Breast epithelium (tissue), 4 donors: ENCODE data around the gene OTUD1. TPM values are rescaled to one million over a fixed set of nuclear protein-coding genes. Genes with fewer than 3 reads are reported as not detected.

Experiments
- DNase-seq, 2 donors: peaks; one replicate each; pipeline ENCODE4 v3.0.0-alpha.2; 2019; ENCODE audit warnings: low spot score in 2 of 2
- H3K27ac ChIP-seq, 2 donors: fragments of 200-600 bp; sonication (generic) in 1 of 2; one replicate each; pipeline ENCODE4 v1.5.1; 2016 to 2019; ENCODE audit warnings: mild to moderate bottlenecking in 1 of 2
- H3K27me3 ChIP-seq, 2 donors: fragments of 200-600 bp; sonication (generic) in 1 of 2; one replicate each; pipeline versions ENCODE4 v1.5.1 to v1.6.0; 2017 to 2019; ENCODE audit warnings: control low read depth in 1 of 2, mild to moderate bottlenecking in 1 of 2
- H3K36me3 ChIP-seq: fragments of 200-600 bp; one replicate; pipeline ENCODE4 v1.5.1; 2019
- H3K4me1 ChIP-seq, 2 donors: fragments of 200-600 bp; sonication (generic); one replicate each; pipeline ENCODE4 v1.5.1; 2016 to 2019; ENCODE audit warnings: control low read depth in 1 of 2
- H3K4me3 ChIP-seq, 3 donors: fragments of 200-600 bp; sonication (generic); 1 replicate in 2 of 3; 2 replicates in 1 of 3; pipeline ENCODE4 v1.5.1; 2016 to 2019; ENCODE audit warnings: mild to moderate bottlenecking in 3 of 3, moderate library complexity in 2 of 3
- H3K9me3 ChIP-seq, 2 donors: fragments of 200-600 bp; sonication (generic) in 1 of 2; one replicate each; pipeline ENCODE4 v1.5.1; 2016 to 2019; ENCODE audit warnings: control low read depth in 1 of 2
- CTCF ChIP-seq, 3 donors: fragments of 450-650 bp; IDR thresholded peaks; one replicate each; pipeline ENCODE4 v1.5.1; 2016 to 2017; ENCODE audit warnings: antibody characterized with exemption in 3 of 3, mild to moderate bottlenecking in 3 of 3, moderate library complexity in 3 of 3
- POLR2A ChIP-seq: fragments of 450-650 bp; IDR thresholded peaks from one replicate; pipeline ENCODE4 v1.6.1; 2016; ENCODE audit warnings: antibody characterized with exemption, mild to moderate bottlenecking, moderate library complexity
- POLR2AphosphoS5 ChIP-seq, 3 donors: sonication (generic); formaldehyde crosslinking; IDR thresholded peaks; one replicate each; pipeline ENCODE4 v1.6.1; 2017; ENCODE audit warnings: antibody characterized with exemption in 3 of 3
- intact Hi-C: fragments of 100-400 bp; cut with DNase I; formaldehyde crosslinking; loops from one replicate; pipeline ENCODE4 v1.15.1; 2023; ENCODE audit warnings: low total_unique reads
- total RNA-seq, 3 donors: library from RNA; depleted of rRNA; stranded (reverse); fragments of >200 nt; gene quantifications; one replicate each; pipeline ENCODE4 v1.1.0, GENCODE V29; 2016

The OTUD1 gene
- total RNA-seq, 3 donors from 2014 or later, result 8.8 to 20.2 (median 15.7) TPM

- H3K9me3 ChIP-seq, result no peaks in the 10 kb centered on the region
- H3K36me3 ChIP-seq, result no peaks in the 10 kb centered on the region
- no peaks in the 10 kb centered on the region for H3K27me3 ChIP-seq
- intact Hi-C loops, result no loop called here
- H3K27ac ChIP-seq, result no peak overlapping the region
- TF ChIP-seq CTCF (IDR thresholded peaks at IDR 0.05) (no peak), POLR2AphosphoS5 (IDR thresholded peaks at IDR 0.05) (no peak), POLR2A (no peak)
- H3K4me1 ChIP-seq, result no peaks in the 10 kb centered on the region
- no peak overlapping the region for H3K4me3 ChIP-seq
- DNase-seq, result no peak
Measured at GRCh38 chr10:23413629-23414089, 25.2 kb upstream of the OTUD1 start.

GRCh38 chr10:23414658-23415057, 24.2 kb upstream of the OTUD1 start:
- Histone ChIP-seq H3K4me1 (no peaks in the 10 kb centered on the region), H3K9me3 (no peaks in the 10 kb centered on the region), H3K27ac (no peak overlapping the region), H3K27me3 (no peaks in the 10 kb centered on the region), H3K4me3 (no peak overlapping the region), H3K36me3 (no peaks in the 10 kb centered on the region)
- no peak for DNase-seq
- TF ChIP-seq CTCF (IDR thresholded peaks at IDR 0.05) (no peak), POLR2AphosphoS5 (IDR thresholded peaks at IDR 0.05) (no peak)
- intact Hi-C loops, result no loop called here

DNA sequence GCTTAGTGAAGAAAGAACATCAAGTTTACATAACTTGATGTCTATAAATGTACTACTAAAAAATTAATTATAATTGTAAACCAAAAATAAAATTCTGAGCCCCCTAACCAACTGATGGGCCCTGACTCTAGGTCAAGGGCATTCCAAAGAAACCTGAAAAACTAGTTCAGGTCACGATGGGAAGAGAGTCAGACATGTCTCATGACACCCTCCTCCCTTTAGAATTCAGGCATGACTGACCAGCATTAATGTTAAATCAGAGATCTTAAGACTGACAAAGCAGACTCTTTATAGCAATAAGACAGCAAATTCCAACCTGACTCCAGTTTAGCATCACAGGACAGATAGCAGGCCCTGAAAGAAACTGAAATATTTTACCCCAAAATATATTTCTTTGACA, 21.6 kb upstream of the OTUD1 start:
- H3K4me1 ChIP-seq, result no peaks in the 10 kb centered on the region
- H3K9me3 ChIP-seq, result no peaks in the 10 kb centered on the region
- TF ChIP-seq POLR2AphosphoS5 (IDR thresholded peaks at IDR 0.05), result no peak
- no peak for TF ChIP-seq CTCF (IDR thresholded peaks at IDR 0.05)
- TF ChIP-seq POLR2A, result no peak
- H3K27ac ChIP-seq, result no peak overlapping the region
- no peaks in the 10 kb centered on the region for H3K36me3 ChIP-seq
- no peaks in the 10 kb centered on the region for H3K27me3 ChIP-seq
- intact Hi-C loops, result no loop called here
- DNase-seq, result no peak
- no peak overlapping the region for H3K4me3 ChIP-seq

DNA sequence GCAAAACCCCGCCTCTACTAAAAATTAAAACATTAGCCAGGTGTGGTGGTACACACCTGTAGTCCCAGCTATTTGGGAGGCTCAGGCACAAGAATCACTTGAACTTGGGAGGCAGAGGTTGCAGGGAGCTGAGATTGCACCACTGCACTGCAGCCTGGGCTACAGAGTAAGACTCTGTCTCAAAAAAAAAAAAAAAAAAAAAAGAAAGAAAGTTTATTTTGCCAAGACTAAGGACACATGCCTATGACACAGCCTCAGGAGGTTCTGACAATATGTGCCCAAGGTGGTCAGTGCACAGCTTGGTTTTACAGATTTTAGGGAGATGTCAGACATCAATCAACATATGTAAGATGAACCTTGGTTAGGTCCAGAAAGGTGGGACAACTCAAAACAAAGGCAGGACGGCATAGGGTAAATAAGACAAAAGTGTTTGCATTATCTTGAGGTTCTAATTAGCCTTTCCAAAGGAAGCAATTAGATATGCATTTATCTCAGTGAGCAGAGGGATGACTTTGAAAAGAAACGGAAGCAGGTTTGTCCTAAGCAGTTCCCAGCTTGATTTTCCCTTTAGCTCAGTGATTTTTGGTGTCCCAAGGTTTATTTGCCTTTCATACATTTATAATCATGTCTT, 20.7 kb upstream of the OTUD1 start:
- Histone ChIP-seq H3K36me3 (no peaks in the 10 kb centered on the region), H3K27ac (no peak overlapping the region), H3K9me3 (no peaks in the 10 kb centered on the region), H3K4me1 (no peaks in the 10 kb centered on the region), H3K4me3 (no peak overlapping the region), H3K27me3 (no peaks in the 10 kb centered on the region)
- no peak for DNase-seq
- TF ChIP-seq POLR2AphosphoS5 (IDR thresholded peaks at IDR 0.05), result no peak
- TF ChIP-seq CTCF (IDR thresholded peaks at IDR 0.05), result no peak
- TF ChIP-seq POLR2A, result no peak
- intact Hi-C loops, result no loop called here

- DNase-seq, result no peak
- TF ChIP-seq CTCF (IDR thresholded peaks at IDR 0.05), result no peak
- no peak for TF ChIP-seq POLR2A
- TF ChIP-seq POLR2AphosphoS5 (IDR thresholded peaks at IDR 0.05), result no peak
Measured at GRCh38 chr10:23419201-23419600, 19.7 kb upstream of the OTUD1 start.

More at GRCh38 chr10:23419201-23419600, 19.7 kb upstream of the OTUD1 start:
- no peak overlapping the region for H3K27ac ChIP-seq
- no peaks in the 10 kb centered on the region for H3K36me3 ChIP-seq
- intact Hi-C loops, result no loop called here
- H3K4me3 ChIP-seq, result no peak overlapping the region
- no peaks in the 10 kb centered on the region for H3K27me3 ChIP-seq
- H3K9me3 ChIP-seq, result no peaks in the 10 kb centered on the region
- H3K4me1 ChIP-seq, result no peaks in the 10 kb centered on the region
